IPS-18c (cell line): ENCODE measurements around the gene NLGN2.

Experiments
- H3K4me3 ChIP-seq: 2 replicates; pipeline ENCODE4 v1.7.0; 2013; ENCODE audit warnings: low read depth, mild to moderate bottlenecking, low read length, moderate library complexity; ENCODE audit not compliant: insufficient read depth
- H3K9me3 ChIP-seq: one replicate; pipeline ENCODE4 v1.6.1; 2013; ENCODE audit warnings: mild to moderate bottlenecking, low read length, moderate library complexity; ENCODE audit not compliant: control insufficient read depth, insufficient read depth

The NLGN2 gene

DNA sequence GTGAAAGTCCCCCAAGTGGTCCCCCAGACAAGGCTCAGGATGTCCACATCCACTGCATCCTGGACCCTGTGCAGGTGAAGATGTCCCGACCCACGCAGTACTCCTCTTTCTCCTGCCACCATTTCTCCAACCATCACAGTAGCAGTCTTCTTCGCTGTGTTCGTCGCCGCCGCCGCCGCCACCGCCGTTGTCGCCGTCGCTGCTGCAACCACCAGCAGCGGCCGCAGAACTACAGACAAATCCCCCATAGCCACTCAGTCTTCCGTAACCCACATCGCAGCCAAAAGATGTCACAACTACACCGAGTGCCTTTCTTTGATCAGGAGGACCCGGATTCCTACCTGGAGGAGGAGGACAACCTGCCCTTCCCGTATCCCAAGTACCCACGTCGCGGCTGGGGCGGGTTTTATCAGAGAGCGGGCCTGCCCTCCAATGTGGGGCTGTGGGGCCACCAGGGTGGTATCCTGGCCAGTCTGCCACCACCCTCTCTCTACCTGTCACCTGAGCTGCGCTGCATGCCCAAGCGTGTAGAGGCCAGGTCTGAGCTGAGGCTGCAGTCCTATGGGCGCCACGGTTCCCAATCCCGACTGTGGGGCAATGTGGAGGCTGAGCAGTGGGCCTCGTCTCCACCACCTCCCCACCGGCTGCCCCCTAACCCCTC, 18.7 kb downstream of the NLGN2 start:
- Histone ChIP-seq H3K9me3 (no peaks in the 10 kb centered on the region), H3K4me3 (no peak overlapping the region)

DNA sequence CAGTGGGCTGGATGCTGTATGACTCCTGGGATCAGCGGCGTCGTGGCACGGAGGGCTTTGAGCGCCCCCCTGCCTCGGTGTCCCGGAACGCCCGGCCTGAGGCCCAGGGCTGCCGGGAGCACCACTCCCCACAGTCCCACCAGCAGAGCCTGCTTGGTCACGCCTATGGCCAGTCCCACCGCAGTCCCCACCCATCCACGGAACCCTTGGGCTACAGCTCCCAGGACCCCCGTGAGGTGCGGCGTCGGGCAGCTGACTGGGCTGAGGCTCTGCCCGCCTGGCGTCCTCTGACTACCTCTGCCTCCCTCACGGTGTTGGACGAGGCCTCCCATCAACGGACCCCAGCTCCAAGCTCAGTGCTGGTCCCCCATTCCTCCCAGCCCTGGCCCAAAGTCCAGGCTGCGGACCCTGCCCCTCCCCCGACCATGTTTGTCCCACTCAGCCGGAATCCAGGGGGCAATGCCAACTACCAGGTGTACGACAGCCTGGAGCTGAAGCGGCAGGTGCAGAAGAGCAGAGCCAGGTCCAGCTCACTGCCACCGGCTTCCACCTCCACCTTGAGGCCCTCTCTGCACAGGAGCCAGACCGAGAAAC, 19.3 kb downstream of the NLGN2 start:
- H3K4me3 ChIP-seq: no peak overlapping the region
- no peaks in the 10 kb centered on the region for H3K9me3 ChIP-seq

DNA sequence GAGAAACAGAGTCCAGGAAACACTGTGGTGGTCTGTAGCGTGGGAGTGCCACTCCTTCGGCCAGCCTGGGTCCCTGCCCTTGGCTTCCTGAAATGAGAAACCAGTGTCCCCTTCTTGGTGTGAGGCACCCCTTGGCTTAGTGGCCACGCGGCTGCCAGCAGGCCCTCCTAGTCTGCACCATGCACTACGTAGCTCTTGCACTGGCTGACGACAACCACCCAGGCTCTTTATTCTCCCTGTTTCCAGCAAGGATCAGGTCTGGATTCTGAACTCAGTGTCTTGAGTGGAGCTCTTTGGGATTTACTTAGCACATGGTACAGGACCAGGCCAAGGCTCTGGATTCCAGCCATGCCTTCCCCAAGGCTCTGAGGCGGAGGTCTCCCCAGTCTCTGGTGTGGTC, 19.9 kb downstream of the NLGN2 start:
- Histone ChIP-seq H3K4me3 (no peak overlapping the region), H3K9me3 (no peaks in the 10 kb centered on the region)

DNA sequence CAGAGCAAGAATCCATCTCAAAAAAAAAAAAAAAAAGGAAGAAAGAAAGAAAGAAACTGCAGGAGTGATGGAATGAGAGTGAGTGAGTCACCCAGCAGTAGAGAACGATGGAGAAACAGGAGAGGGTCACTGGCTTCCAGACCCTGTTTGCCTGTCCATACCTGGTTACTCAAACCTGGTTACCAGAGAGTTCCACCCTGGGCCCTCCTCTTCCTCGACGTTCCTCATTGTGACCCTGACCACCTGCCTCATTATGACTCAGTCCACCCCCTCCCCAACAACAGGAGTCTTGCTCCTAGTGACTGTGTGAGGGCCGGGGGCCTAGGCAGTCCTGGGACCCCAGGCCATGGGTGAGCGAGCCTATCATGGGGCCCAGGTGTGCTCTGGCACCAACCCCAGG, 20.9 kb downstream of the NLGN2 start, which contains the start of gene SPEM3:
Gene SPEM3 (plus strand): TSS at position 301 of the 400 bp plus-strand sequence. CDS start 46 bp downstream, at position 347.
- Histone ChIP-seq H3K9me3 (no peaks in the 10 kb centered on the region), H3K4me3 (no peak within 1 kb of the TSS)

DNA sequence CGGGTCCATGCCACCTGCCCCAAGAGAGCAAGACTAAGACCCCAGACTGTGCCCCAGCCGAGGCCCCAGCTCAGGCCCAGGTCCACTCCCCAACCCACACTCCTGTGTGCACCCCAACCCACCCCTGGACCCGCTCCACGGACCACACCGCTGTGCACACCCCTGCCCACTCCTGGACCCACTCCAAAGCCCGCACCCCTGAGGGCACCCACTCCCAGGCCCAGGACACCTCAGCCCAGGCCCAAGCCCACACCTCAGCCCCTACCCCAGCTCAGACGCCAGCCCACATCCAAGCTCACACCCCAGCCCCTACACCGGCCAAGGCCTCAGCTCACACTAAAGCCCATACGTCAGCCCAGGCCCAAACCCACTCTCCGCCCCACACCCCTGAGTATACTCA, 22.1 kb downstream of the NLGN2 start:
- Histone ChIP-seq H3K9me3 (no peaks in the 10 kb centered on the region), H3K4me3 (no peak overlapping the region)

DNA sequence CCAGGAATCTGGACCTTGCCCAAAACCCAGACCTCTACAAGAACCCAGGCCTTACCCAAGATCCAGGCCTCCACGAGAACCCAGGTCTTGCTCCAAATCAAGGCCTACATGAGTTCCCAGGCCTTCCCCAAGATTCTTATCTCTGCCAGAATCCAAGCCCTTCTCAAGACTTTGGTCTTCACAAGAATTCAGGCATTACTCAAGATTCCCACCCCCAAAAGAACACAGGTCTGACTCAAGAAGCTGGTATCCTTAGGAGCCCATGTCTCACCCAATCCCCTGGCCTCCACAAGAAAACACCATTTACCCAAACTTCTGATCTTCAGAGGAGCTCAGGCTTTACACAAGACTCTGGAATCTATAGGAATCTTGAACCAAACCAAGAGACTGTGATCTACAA, 23.6 kb downstream of the NLGN2 start:
- Histone ChIP-seq H3K9me3 (no peaks in the 10 kb centered on the region), H3K4me3 (no peak overlapping the region)

DNA sequence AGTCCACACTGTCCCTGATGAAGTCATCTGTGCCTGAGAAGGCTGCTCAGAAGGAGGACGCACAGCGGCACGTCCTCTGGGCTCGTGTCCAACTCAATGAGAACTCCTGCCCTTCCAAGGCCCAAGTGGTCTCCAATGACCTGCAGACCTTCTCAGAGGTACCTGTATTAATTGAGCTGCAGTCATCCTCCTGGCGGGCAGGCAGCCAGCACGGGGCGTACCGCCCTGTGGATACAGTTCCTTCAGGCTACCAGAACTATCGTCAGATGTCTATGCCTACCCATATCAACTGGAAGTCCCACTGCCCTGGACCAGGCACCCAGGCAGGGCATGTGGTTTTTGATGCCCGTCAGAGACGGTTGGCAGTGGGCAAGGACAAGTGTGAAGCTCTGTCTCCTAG, 24.7 kb downstream of the NLGN2 start:
- H3K9me3 ChIP-seq: no peaks in the 10 kb centered on the region
- H3K4me3 ChIP-seq: no peak overlapping the region

DNA sequence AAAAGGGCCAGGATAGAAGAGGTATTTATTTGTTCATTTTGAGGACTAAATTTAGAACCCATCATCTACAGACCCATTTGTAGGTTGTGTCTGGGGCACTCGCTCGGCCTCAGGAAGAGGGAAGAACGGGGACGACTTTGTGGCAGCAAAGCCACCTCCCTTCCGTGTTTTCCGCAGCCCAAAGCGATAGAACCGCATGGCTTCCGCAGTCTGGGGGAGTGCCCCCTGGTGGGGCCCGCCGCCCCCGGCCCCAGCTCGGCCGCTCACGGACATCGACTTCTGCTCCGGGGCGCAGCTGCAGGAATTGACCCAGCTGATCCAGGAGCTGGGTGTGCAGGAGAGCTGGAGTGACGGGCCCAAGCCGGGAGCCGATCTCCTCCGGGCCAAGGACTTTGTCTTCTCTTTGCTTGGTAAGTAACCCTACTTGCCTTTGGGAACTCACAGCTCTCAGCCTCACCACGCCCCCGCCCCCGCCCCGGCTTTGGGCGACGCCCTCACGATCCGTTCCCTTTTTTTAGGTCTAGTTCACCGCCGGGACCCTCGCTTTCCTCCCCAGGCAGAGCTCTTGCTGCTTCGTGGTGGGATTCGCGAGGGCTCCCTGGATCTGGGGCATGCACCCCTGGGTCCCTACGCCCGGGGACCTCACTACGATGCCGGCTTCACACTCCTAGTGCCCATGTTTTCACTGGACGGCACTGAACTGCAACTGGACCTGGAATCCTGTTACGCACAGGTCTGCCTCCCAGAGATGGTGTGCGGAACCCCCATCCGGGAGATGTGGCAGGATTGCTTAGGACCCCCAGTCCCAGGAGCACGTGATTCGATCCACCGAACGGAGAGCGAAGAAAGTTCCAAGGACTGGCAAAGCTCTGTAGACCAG, 28.3 kb downstream of the NLGN2 start:
- H3K4me3 ChIP-seq: peak overlapping the region; percentile 75
- no peaks in the 10 kb centered on the region for H3K9me3 ChIP-seq

DNA sequence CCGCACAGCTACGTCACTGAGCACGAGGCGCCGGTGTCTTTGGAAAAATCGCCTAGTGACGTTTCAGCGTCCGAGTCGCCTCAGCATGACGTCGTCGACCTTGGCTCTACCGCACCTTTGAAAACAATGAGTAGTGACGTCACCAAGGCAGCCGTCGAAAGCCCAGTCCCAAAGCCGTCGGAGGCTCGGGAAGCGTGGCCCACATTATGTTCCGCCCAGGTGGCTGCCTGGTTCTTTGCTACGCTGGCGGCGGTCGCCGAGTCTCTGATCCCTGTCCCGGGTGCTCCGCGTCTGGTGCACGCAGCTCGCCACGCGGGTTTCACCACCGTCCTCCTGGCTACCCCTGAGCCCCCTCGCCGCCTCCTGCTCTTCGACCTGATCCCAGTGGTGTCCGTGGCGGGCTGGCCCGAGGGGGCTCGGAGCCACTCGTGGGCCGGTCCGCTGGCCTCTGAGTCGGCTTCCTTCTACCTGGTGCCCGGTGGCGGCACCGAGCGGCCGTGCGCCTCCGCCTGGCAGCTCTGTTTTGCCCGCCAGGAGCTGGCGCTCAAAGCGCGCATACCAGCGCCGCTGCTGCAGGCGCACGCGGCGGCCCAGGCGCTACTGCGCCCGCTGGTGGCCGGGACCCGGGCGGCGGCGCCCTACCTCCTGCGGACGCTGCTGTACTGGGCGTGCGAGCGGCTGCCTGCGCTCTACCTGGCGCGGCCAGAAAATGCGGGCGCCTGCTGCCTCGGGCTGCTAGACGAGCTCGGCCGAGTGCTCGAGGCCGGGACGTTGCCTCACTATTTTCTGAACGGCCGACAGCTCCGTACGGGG, 29.1 kb downstream of the NLGN2 start:
- peak overlapping the region; percentile 75 for H3K4me3 ChIP-seq
- H3K9me3 ChIP-seq: no peaks in the 10 kb centered on the region

DNA sequence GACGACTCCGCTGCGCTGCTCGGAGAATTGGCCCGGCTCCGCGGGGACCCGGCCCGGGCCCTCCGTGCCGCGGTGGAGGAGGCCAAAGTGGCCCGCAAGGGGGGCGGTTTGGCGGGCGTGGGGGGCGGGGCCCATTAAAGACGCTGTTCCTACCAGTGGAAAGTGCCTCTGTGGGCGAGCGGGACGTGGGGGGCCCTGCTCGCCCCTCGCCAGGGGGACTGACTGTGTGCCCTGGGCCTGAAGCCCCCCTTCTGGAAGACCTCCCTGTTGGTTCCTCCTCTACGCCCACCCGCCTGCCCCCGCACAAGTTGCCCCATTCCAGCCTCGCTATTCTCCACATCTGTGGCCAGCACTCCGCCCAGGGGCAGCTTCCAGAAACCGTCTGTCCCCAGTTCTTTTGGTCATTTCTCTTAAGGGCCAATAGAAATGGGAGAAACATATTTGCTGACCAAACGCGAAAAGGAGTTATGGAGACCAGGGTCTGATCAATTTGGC, 29.8 kb downstream of the NLGN2 start:
- Histone ChIP-seq H3K9me3 (no peaks in the 10 kb centered on the region), H3K4me3 (peak overlapping the region; percentile 75)

DNA sequence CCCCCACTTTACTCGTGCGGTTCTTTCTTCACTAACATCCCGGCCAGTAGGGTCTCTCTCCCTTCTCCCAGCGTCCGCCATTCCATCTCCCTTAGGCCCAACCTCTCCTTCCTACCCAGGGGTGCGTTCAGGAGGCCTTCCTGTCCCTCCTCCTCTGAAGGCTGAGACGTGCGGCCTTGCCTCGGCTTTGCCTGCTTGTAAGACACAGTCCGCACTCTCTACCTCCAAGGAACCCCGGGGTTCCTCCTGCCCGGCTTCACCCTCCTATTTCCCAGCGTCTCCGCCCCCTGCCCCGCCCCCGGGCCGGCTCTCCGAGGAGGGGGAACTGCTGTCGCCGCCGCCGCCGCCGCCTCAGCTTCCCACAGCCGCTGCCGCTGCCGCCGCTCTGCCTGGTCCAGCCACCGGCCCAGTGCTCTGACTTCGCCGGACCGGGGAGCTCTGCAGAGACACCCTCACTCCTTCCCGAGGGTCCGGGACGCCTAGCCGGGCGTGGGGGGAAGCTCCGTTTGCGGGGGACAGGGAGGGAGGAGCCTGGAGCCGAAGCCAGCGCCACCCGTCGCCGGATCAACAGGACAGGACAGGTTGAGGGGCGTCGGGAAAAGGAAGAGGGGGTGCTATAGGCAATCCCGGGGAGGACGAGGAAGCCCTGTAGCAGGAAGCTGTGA, 30.4 kb downstream of the NLGN2 start:
- H3K9me3 ChIP-seq: no peaks in the 10 kb centered on the region
- H3K4me3 ChIP-seq: peak overlapping the region; percentile 75

DNA sequence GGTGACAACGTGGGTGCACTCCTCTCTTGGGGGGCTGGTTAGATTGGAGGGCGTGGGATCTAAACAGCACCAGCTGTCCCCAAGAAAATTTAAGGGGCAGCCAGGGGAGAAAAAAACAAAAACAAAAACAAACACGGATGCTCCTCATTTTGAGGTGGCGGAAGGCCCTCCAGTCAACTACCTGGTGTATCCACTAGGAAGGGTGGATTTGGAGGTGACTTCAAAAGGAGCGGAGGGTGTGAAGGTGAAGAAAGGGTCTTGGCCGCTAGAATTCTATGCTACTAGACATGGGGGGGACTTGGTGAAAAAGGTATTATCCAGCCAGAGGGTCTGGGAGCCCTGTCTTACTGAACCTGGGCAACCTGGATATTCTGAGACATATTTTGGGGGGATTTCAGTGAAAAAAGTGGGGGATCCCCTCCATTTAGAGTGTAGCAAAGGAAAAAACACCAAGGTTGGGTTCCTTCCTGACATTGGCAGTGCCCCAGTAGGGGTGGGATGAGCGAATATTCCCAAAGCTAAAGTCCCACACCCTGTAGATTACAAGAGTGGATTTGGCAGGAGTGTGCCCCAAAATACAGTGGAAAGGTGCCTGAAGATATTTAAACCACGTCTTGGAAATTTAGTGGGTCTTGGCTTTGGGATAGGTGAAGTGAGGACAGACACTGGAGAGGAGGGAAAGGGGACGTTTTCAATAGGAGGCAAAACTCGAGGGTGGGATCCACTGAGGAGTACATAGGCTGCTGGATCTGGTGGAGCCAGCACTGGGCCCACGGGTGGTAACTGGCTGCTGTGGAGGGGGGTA, 31.2 kb downstream of the NLGN2 start:
- no peaks in the 10 kb centered on the region for H3K9me3 ChIP-seq
- H3K4me3 ChIP-seq: peak overlapping the region; percentile 75

DNA sequence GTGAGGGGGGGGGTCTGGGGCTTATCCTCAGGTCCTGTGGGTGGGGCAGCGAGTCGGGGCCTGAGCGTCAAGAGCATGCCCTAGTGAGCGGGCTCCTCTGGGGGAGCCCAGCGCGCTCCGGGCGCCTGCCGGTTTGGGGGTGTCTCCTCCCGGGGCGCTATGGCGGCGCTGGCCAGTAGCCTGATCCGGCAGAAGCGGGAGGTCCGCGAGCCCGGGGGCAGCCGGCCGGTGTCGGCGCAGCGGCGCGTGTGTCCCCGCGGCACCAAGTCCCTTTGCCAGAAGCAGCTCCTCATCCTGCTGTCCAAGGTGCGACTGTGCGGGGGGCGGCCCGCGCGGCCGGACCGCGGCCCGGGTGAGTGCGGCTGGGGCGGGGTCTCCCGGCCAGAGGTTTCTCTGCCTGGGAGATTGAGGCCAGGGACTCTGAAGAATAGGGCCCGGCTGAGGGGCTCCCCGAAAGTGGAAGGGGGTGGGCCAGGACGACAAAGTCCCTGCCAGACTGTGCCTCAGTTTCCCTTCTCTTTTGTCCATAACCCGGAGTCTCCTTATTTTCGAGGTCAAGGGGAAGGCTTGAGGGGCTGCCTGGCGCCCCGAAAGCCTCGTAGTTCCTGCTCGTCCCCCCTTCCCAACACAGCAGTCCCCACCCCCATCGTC, 31.9 kb downstream of the NLGN2 start, which contains the start of gene FGF11:
Gene FGF11 (plus strand): TSS at position 51 of the 651 bp plus-strand sequence. CDS start 109 bp downstream, at position 160.
- Histone ChIP-seq H3K9me3 (no peaks in the 10 kb centered on the region), H3K4me3 (peak within 1 kb of the TSS; percentile 75)

DNA sequence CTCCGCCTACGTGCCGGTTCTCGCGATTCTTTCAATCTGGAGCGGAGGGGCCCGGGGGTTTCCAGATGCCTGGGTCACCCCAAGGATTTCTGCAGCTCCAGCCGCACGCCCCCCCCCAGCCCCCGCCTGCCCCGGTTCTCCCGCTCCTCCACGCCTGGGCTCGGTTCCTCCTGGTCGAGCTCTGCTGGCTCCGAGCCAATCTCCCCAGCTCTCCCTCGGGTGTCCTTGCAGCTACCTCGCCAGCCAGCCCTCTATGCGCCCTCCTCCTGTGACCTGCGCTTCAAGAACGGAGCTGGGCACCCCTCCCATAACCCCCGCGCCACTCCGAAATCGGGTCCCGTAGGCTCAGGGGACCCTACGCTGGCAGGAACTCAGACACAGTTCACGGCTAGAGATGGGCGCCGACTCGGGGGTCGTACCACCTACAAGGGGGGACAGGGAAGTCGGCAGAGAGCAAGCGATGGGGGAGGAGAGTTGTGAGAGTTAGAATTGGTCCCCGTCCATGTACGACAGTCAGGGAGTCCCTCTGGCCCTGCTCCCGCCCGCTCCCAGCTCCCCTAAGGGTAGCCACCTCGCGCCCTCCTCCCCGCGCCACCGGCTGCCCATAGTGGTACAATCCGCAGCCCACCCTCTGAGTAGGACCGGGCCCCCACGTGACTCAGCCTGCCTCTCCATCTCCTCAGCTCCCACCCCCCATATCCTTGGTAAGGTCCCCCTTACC, 32.6 kb downstream of the NLGN2 start:
- Histone ChIP-seq H3K9me3 (no peaks in the 10 kb centered on the region), H3K4me3 (peak overlapping the region; percentile 73)

DNA sequence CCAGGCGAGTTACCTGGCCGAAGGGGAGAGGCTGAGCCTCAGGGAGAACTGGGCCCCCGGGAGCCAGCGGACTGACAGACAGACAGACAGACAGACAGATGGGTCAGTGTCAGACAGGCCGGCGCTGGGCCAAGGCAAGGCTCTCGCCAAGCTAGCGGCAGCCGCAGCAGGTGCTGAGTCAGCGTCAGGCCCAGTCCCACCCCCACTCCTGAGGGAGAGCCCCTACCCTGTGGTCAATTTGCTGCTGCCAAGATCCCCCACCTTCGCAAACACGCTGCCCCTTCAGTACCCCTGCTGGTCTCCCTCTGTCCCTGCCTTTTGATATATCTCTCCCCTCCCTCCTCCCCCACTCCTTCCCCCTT, 33.2 kb downstream of the NLGN2 start:
- Histone ChIP-seq H3K9me3 (no peaks in the 10 kb centered on the region), H3K4me3 (peak overlapping the region; percentile 73; the same call in 1 of the 2 replicates)
